ENCODE measurements around the gene SPECC1.

DNA sequence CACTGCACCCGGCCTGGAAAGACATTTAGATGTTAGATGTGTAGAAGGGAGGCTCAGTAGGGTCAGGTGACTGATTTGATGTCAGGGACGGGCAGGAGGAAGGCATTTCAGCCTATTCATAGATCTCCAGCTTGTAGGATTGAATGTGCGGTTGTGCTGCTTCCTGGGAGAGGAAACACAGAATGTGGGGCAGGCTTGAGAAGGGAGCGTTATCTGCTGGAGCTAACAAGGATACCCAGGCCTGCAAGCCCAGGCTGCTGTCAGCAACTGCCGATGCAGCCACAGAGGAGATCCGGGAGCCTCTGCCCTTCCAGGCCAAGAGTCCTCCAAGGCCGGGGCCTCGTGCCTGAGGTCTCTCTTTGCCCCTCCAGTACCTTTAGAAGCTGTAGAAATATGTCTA lies 205.6 kb downstream of the SPECC1 start:
- TF ChIP-seq HDGF (IDR thresholded peaks at IDR 0.05; ENCODE audit: borderline replicate concordance) (no peak), NFRKB (IDR thresholded peaks at IDR 0.05) (no peak), FOXA1 (IDR thresholded peaks at IDR 0.05) (no peak), LEF1 (IDR thresholded peaks at IDR 0.05; ENCODE audit: borderline replicate concordance) (no peak)

Data from HEK293T (cell line).